ENCODE results near the gene SURF2.

Gene SURF2

GRCh38 chr9:133352635-133353340 is 3.6 kb upstream of the SURF2 start:
- TF ChIP-seq JUND (IDR thresholded peaks at IDR 0.05; ENCODE audit: low read depth) = no peak
- in situ Hi-C loops (cut with HindIII; ENCODE audit: low pct_unique_long_range_greater_than_20kb, low sequenced_read_pairs) = no loop called here
- no peak for DNase-seq (ENCODE audit: low read depth in 1 of 2, low spot score in 1 of 2)

DNA sequence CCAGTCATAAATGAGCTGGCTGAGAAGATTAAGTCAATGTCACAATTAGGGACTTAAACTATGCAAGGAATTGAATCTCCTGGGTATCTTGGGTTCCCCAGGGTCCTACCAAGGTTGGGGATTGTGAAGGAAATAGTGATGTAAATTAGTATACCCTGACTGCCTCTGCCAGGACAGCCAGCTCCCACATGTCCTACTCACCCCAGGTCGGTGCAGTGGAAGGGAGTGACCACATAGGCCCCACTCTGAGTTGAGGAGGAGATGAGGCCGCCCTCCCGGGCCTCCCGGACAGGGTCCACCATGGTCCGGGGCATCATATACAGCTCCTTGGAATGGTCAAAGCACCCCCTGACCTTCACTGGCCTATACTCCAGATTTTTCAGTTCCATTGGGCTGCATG is 2.8 kb upstream of the SURF2 start:
- in situ Hi-C loops (cut with HindIII; ENCODE audit: low pct_unique_long_range_greater_than_20kb, low sequenced_read_pairs) = no loop called here
- no peak for TF ChIP-seq JUND (IDR thresholded peaks at IDR 0.05; ENCODE audit: low read depth)
- DNase-seq (ENCODE audit: low read depth in 1 of 2, low spot score in 1 of 2) = no peak

DNA sequence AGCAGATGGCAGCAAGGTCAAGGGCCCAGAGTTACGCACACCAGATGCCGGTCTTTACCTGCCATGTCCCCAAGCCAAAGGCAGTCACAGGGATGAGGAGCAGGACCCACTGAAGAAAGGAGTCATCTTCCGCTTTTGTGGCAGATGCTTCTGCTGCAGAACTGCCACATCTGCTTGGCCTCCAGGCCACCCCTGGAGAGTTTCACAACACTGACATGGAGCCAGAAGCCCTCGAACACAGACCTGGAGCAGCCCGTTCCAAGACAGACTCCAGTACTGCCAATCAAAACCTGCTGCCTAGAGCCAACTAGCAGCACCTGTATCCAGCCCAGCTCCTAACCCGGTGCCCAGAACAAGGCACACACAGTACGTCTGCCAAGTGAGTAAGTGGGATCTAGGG is 1.6 kb upstream of the SURF2 start:
- in situ Hi-C loops (cut with HindIII; ENCODE audit: low pct_unique_long_range_greater_than_20kb, low sequenced_read_pairs) = no loop called here
- no peak for DNase-seq (ENCODE audit: low read depth in 1 of 2, low spot score in 1 of 2)
- TF ChIP-seq JUND (IDR thresholded peaks at IDR 0.05; ENCODE audit: low read depth) = no peak

- peak in 1 of 2 experiments; percentile 46 for DNase-seq (ENCODE audit: low read depth in 1 of 2, low spot score in 1 of 2)
- in situ Hi-C loops (cut with HindIII; ENCODE audit: low pct_unique_long_range_greater_than_20kb, low sequenced_read_pairs) = no loop called here
- TF ChIP-seq JUND (IDR thresholded peaks at IDR 0.05; ENCODE audit: low read depth) = no peak
These were observed 431 bp upstream of the SURF2 start for GRCh38 chr9:133355881-133356357.

GRCh38 chr9:133357656-133358055 is 1.3 kb downstream of the SURF2 start:
- TF ChIP-seq JUND (IDR thresholded peaks at IDR 0.05; ENCODE audit: low read depth) = no peak
- no peak for DNase-seq (ENCODE audit: low read depth in 1 of 2, low spot score in 1 of 2)
- in situ Hi-C loops (cut with HindIII; ENCODE audit: low pct_unique_long_range_greater_than_20kb, low sequenced_read_pairs) = no loop called here

- in situ Hi-C loops (cut with HindIII; ENCODE audit: low pct_unique_long_range_greater_than_20kb, low sequenced_read_pairs) = no loop called here
- DNase-seq (ENCODE audit: low read depth in 1 of 2, low spot score in 1 of 2) = no peak
- TF ChIP-seq JUND (IDR thresholded peaks at IDR 0.05; ENCODE audit: low read depth) = no peak
These were observed 3.2 kb downstream of the SURF2 start for GRCh38 chr9:133359399-133360175.

DNA sequence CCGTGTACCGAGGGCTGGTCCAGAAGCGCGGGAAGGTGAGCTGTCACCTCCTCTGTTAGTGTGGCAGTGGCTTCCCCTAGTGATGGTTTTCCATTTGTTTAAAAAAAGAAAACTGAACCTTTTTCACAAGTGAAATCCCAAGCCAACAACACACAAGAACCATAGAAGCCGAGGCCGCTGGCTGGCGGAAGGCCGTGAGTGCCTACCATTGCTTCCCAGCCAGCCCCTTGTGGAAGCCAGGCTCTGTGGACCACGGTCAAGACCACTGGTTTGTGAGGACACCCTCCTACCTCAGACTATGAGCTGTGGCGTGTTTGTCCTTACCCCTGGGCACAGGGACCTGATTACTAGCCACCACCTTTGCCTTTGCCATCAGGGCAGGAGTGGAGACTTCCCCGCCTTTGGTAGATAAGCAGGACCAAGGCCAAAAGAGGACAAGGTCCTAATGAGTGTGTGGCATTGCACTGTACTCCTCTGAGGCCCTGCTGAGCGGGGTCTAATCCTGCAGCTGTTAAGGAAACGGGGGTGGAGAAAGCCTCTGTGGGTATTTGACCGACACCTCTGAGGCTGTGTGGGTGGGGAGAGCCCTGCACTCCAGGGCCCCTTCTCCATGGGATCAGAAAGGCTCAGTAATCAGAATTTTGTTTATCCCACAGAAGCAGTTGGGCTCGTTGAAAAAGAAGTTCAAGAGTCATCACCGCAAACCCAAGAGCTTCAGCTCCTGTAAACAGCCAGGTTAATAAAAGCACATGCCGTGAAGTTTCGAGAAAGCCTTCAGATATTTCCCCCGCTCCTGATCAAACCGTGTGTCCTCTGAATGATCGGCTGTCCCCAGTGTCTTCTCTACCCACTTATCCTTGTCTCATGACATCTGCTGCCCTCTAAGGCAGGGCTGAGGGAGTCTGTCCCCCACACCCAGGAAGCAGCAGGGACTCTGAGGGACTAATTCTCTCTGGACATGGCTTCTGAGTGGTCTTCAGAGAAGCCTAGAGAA is 4.3 kb downstream of the SURF2 start:
- in situ Hi-C loops (cut with HindIII; ENCODE audit: low pct_unique_long_range_greater_than_20kb, low sequenced_read_pairs) = no loop called here
- DNase-seq (ENCODE audit: low read depth in 1 of 2, low spot score in 1 of 2) = no peak
- TF ChIP-seq JUND (IDR thresholded peaks at IDR 0.05; ENCODE audit: low read depth) = no peak

DNA sequence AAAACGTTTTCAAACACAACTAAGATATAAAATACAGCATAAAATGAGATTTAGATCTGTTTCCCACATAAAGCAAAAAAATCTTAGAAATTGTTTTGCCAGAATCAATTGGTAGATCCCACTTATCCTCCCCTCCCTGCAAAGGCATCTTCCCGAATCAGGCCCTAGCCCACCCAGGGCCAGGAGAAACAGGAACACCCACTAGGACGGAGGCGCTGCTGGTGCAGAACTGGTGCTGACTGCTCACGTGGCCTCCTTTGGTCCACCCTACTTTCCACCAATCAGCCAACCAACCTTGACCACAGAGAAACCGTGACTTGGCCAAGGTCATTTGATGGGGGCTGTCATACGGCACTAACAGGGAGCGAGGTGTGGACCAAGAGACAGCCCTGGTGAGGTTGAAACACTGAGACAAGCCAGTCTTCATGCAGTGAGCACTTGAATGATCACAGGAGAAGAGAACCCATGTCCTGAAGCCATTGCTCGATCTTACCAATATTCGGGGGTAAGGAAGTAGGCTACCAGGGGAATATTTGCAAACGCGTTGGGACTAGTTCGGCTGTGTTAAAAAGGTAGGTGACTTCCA is 5.2 kb downstream of the SURF2 start:
- in situ Hi-C loops (cut with HindIII; ENCODE audit: low pct_unique_long_range_greater_than_20kb, low sequenced_read_pairs) = no loop called here
- no peak for TF ChIP-seq JUND (IDR thresholded peaks at IDR 0.05; ENCODE audit: low read depth)
- no peak for DNase-seq (ENCODE audit: low read depth in 1 of 2, low spot score in 1 of 2)

DNA sequence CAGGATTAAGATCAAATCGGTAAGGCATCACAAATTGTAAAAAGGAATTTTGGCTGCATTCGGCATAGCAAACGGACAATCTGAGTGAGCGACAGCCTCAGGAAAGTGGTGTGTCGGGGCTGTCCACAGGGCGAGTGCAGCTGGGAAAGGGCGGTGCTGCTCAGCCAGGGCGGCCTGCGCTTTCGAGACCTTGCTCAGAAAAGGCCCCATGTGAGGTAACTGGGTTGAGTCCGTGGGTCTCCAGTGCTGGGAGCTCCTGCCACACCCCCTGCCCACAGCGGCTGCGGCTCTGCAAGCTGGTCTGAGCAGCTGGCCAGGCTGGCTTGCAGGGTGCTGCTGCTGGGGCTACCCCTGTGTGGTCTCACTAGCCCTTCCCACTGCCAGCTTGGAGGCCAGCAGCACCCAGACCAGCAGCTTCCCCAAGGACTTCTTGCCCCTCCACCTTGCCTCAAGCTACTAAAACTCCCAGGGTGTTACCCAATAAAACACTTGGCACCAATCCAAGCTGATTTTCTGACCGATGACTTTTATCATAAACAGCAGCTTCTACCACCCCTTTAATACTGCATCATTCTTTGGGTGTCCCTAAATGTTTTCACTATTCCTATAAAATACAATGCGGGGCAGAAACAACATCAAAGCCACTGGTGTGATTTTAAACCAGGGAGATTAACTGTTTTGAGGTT is 6.2 kb downstream of the SURF2 start:
- no peak for DNase-seq (ENCODE audit: low read depth in 1 of 2, low spot score in 1 of 2)
- in situ Hi-C loops (cut with HindIII; ENCODE audit: low pct_unique_long_range_greater_than_20kb, low sequenced_read_pairs) = no loop called here
- no peak for TF ChIP-seq JUND (IDR thresholded peaks at IDR 0.05; ENCODE audit: low read depth)

DNA sequence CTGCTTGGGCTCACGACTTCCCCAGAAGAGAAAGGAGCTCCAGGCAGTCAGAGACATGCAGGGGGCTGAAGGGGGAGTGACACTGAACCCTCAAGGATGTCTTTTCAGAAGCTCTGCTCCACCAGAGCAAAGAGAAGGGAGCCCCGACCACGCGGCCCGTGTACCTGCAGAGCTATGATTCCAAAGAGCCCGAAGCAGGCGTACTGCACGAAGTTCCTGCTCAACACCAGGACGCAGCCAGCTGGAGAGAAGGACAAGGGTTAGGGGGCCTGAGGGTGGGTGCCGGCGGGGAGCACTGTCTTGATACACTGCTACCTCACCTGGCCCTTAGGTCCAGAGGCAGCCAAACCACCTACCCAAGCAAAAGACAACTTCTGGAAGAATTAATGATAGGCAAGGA is 10.1 kb downstream of the SURF2 start:
- in situ Hi-C loops (cut with HindIII; ENCODE audit: low pct_unique_long_range_greater_than_20kb, low sequenced_read_pairs) = no loop called here

GRCh38 chr9:133367221-133367620 is 10.9 kb downstream of the SURF2 start:
- in situ Hi-C loops (cut with HindIII; ENCODE audit: low pct_unique_long_range_greater_than_20kb, low sequenced_read_pairs) = no loop called here
- DNase-seq (ENCODE audit: low read depth in 1 of 2, low spot score in 1 of 2) = no peak
- TF ChIP-seq JUND (IDR thresholded peaks at IDR 0.05; ENCODE audit: low read depth) = no peak

More for the DNA sequence above, 10.1 kb downstream of the SURF2 start:
- no peak for TF ChIP-seq JUND (IDR thresholded peaks at IDR 0.05; ENCODE audit: low read depth)
- DNase-seq (ENCODE audit: low read depth in 1 of 2, low spot score in 1 of 2) = no peak
